Caco-2 (cell line): Measurements from ENCODE around the gene MAPKAP1. TPM values are rescaled to one million over a fixed set of nuclear protein-coding genes. Genes with fewer than 3 reads are reported as not detected.

ENCODE experiments used
- BruUV-seq: library from RNA; stranded (reverse); fragments of 400-500 nt; replicated peaks from 2 replicates; lab custom pipeline; 2021; lab: Mats Ljungman, UMichigan
- CTCF ChIA-PET: fragments of 300-600 bp; sonication (Branson Sonifier 250); formaldehyde crosslinking; loops from one replicate; lab custom pipeline; 2022; ENCODE audit warnings: antibody characterized with exemption; lab: Charles Lee
- POLR2A ChIA-PET: fragments of 300-600 bp; sonication (Branson Sonifier 250); formaldehyde crosslinking; loops from one replicate; lab custom pipeline; 2022; ENCODE audit warnings: antibody characterized with exemption; lab: Charles Lee
- DNase-seq, 2 experiments: peaks; one replicate each; pipeline versions ENCODE4 v3.0.0 to v3.0.0-alpha.2; 2020 to 2022
- H3K27me3 ChIP-seq: replicated peaks from 2 replicates; pipeline ENCODE4 v1.6.0; 2011; ENCODE audit warnings: low read length; ENCODE audit not compliant: control insufficient read depth, insufficient read depth
- H3K36me3 ChIP-seq: 2 replicates; pipeline ENCODE4 v1.5.1; 2011; ENCODE audit warnings: low read length; ENCODE audit not compliant: control insufficient read depth, insufficient read depth
- H3K4me1 ChIP-seq: fragments of 250-450 bp; sonication (Bioruptor Pico); 2 replicates; pipeline ENCODE4 v1.5.1; 2020; ENCODE audit warnings: mild to moderate bottlenecking
- H3K4me3 ChIP-seq: 2 replicates; pipeline ENCODE4 v1.5.1; 2011; ENCODE audit warnings: low read depth, mild to moderate bottlenecking, control low read depth, low read length
- H3K9me3 ChIP-seq: fragments of 250-450 bp; sonication (Bioruptor Pico); 2 replicates; pipeline ENCODE4 v1.5.1; 2020; ENCODE audit warnings: mild to moderate bottlenecking, moderate library complexity
- H3K27ac Mint-ChIP-seq: one replicate; pipeline ENCODE4 v1.8.0; 2022; ENCODE audit warnings: mixed read lengths; ENCODE audit not compliant: unreplicated experiment
- H3K27me3 Mint-ChIP-seq: one replicate; pipeline ENCODE4 v1.8.0; 2022; ENCODE audit warnings: mixed read lengths; ENCODE audit not compliant: insufficient read depth, unreplicated experiment
- H3K36me3 Mint-ChIP-seq: one replicate; pipeline ENCODE4 v1.8.0; 2022; ENCODE audit warnings: mild to moderate bottlenecking, mixed read lengths; ENCODE audit not compliant: insufficient read depth, unreplicated experiment
- H3K4me1 Mint-ChIP-seq: one replicate; pipeline ENCODE4 v1.8.0; 2022; ENCODE audit warnings: low read depth, mixed read lengths; ENCODE audit not compliant: unreplicated experiment
- H3K4me3 Mint-ChIP-seq: one replicate; pipeline ENCODE4 v1.8.0; 2022; ENCODE audit warnings: mild to moderate bottlenecking, moderate library complexity, mixed read lengths; ENCODE audit not compliant: unreplicated experiment
- H3K9me3 Mint-ChIP-seq: one replicate; pipeline ENCODE4 v1.8.0; 2022; ENCODE audit warnings: mixed read lengths; ENCODE audit not compliant: unreplicated experiment
- intact Hi-C: fragments of 100-400 bp; cut with micrococcal nuclease; formaldehyde crosslinking; loops from one replicate; pipeline ENCODE4 v1.10.0; 2022; ENCODE audit not compliant: unreplicated experiment
- total RNA-seq: library from RNA; stranded (reverse); gene quantifications from 2 replicates; pipeline ENCODE4 v1.2.3, GENCODE V29; 2022
- TF ChIP-seq, protein P1 (sequence below), 2 experiments: fragments of 200-600 bp in 1 of 2; IDR thresholded peaks; 1 replicate in 1 of 2; 2 replicates in 1 of 2; pipeline versions ENCODE4 v1.5.1 to v1.8.0; 2011 to 2022; ENCODE audit warnings: antibody characterized with exemption in 1 of 2, control low read depth in 1 of 2, inconsistent platforms in 1 of 2, low read depth in 1 of 2, low read length in 1 of 2, mild to moderate bottlenecking in 1 of 2, moderate library complexity in 1 of 2; ENCODE audit not compliant: insufficient read depth in 1 of 2, severe bottlenecking in 1 of 2, unreplicated experiment in 1 of 2

The MAPKAP1 gene
- total RNA-seq, 1 experiment from 2014 or later, result 70.0 TPM

DNA sequence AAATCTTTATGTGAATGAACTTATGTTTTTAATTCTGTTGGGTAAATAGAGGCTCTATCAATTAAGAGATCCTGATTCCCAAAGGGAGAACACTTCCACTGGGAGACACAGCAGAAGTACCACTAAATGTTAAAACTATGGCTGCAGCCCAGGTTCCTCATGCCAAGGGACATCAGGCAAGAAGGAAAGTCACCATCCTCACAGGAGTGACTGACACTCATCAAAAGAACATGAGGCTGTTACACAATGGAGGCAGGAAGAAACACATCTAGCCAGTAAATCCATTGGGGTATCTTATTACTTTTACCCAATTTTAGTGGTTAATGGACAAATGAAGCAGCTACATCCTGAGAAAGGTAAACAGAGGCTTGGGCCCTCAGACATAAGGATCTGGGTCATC, 94.4 kb downstream of the MAPKAP1 start:
- no peaks in the 10 kb centered on the region for H3K27me3 Mint-ChIP-seq

GRCh38 chr9:125611121-125611765, 95.8 kb downstream of the MAPKAP1 start:
- no peaks in the 10 kb centered on the region for H3K27me3 ChIP-seq
- POLR2A ChIA-PET, result no interaction called here
- BruUV-seq, result no TSS peak
- Mint-ChIP-seq H3K9me3 (no peaks in the 10 kb centered on the region), H3K4me1 (no peaks in the 10 kb centered on the region), H3K36me3 (no peaks in the 10 kb centered on the region), H3K4me3 (no peak overlapping the region), H3K27ac (no peak overlapping the region), H3K27me3 (no peaks in the 10 kb centered on the region)
- no peaks in the 10 kb centered on the region for H3K36me3 ChIP-seq
- H3K4me1 ChIP-seq, result no peaks in the 10 kb centered on the region
- intact Hi-C loops, result no loop called here
- no peaks in the 10 kb centered on the region for H3K9me3 ChIP-seq
- CTCF ChIA-PET, result no interaction called here
- no peak for DNase-seq
- H3K4me3 ChIP-seq, result no peak overlapping the region
- TF ChIP-seq, protein P1, sequence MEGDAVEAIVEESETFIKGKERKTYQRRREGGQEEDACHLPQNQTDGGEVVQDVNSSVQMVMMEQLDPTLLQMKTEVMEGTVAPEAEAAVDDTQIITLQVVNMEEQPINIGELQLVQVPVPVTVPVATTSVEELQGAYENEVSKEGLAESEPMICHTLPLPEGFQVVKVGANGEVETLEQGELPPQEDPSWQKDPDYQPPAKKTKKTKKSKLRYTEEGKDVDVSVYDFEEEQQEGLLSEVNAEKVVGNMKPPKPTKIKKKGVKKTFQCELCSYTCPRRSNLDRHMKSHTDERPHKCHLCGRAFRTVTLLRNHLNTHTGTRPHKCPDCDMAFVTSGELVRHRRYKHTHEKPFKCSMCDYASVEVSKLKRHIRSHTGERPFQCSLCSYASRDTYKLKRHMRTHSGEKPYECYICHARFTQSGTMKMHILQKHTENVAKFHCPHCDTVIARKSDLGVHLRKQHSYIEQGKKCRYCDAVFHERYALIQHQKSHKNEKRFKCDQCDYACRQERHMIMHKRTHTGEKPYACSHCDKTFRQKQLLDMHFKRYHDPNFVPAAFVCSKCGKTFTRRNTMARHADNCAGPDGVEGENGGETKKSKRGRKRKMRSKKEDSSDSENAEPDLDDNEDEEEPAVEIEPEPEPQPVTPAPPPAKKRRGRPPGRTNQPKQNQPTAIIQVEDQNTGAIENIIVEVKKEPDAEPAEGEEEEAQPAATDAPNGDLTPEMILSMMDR (IDR thresholded peaks at IDR 0.05; ENCODE audit: insufficient read depth in 1 of 2, low read depth in 1 of 2, low read length in 1 of 2, severe bottlenecking in 1 of 2, unreplicated experiment in 1 of 2), result no peak

More for the DNA sequence above, 94.4 kb downstream of the MAPKAP1 start:
- H3K4me3 Mint-ChIP-seq, result no peak overlapping the region
- Histone ChIP-seq H3K4me3 (no peak overlapping the region), H3K9me3 (no peaks in the 10 kb centered on the region), H3K27me3 (no peaks in the 10 kb centered on the region), H3K36me3 (no peaks in the 10 kb centered on the region), H3K4me1 (no peaks in the 10 kb centered on the region)
- no peak for DNase-seq
- ChIA-PET POLR2A (no interaction called here), CTCF (no interaction called here)
- H3K9me3 Mint-ChIP-seq, result no peaks in the 10 kb centered on the region
- intact Hi-C loops, result no loop called here
- H3K4me1 Mint-ChIP-seq, result no peaks in the 10 kb centered on the region
- BruUV-seq, result no TSS peak
- H3K36me3 Mint-ChIP-seq, result no peaks in the 10 kb centered on the region
- H3K27ac Mint-ChIP-seq, result no peak overlapping the region
- TF ChIP-seq, protein P1 (IDR thresholded peaks at IDR 0.05; ENCODE audit: insufficient read depth in 1 of 2, low read depth in 1 of 2, low read length in 1 of 2, severe bottlenecking in 1 of 2, unreplicated experiment in 1 of 2), result no peak

- H3K27me3 Mint-ChIP-seq, result no peaks in the 10 kb centered on the region
- H3K36me3 ChIP-seq, result no peaks in the 10 kb centered on the region
- no peaks in the 10 kb centered on the region for H3K9me3 ChIP-seq
- H3K27me3 ChIP-seq, result no peaks in the 10 kb centered on the region
- ChIA-PET POLR2A (no interaction called here), CTCF (no interaction called here)
- H3K4me3 ChIP-seq, result no peak overlapping the region
- no peaks in the 10 kb centered on the region for H3K9me3 Mint-ChIP-seq
- no peak overlapping the region for H3K27ac Mint-ChIP-seq
- intact Hi-C loops, result no loop called here
- H3K4me1 Mint-ChIP-seq, result no peaks in the 10 kb centered on the region
- no peak overlapping the region for H3K4me3 Mint-ChIP-seq
- TF ChIP-seq, protein P1 (IDR thresholded peaks at IDR 0.05; ENCODE audit: insufficient read depth in 1 of 2, low read depth in 1 of 2, low read length in 1 of 2, severe bottlenecking in 1 of 2, unreplicated experiment in 1 of 2), result no peak
- no peaks in the 10 kb centered on the region for H3K36me3 Mint-ChIP-seq
- no TSS peak for BruUV-seq
- H3K4me1 ChIP-seq, result no peaks in the 10 kb centered on the region
- no peak for DNase-seq
Measured at GRCh38 chr9:125609744-125610143, 97.3 kb downstream of the MAPKAP1 start.
